ENCODE data around the gene PDE9A. TPM values are rescaled to one million over a fixed set of nuclear protein-coding genes. Genes with fewer than 3 reads are reported as not detected.

PDE9A gene
- total and polyA plus RNA-seq, 4 experiments from 2014 or later: 2.2 to 9.2 (median 5.3) TPM

GRCh38 chr21:42688226-42688840 lies 34.9 kb downstream of the PDE9A start:
- H3K27ac ChIP-seq (ENCODE audit: low read depth, low read length): no peak overlapping the region
- H3K4me1 ChIP-seq (ENCODE audit: insufficient read depth, low read length): peaks cover 21% of the 10 kb centered on the region
- Mint-ChIP-seq H3K27me3 (no peaks in the 10 kb centered on the region), H3K4me1 (peaks cover 11 to 26% (median 17%) of the 10 kb centered on the region in 4 donors), H3K9me3 (no peaks in the 10 kb centered on the region), H3K36me3 (peaks cover 0 to 3% of the 10 kb centered on the region in 2 donors), H3K27ac (peak overlapping the region in 1 of 7 donors; percentile 78), H3K4me3 (no peak overlapping the region)
- POLR2A ChIA-PET (ENCODE audit: partially characterized antibody): no interaction called here
- intact Hi-C loops (cut with micrococcal nuclease): loop anchor here (10.0 kb wide), 1 partner anchor 126 kb away; no protein-coding TSS in a partner anchor
- H3K4me3 ChIP-seq (ENCODE audit: low read length in 2 of 2): no peak overlapping the region
- H3K27me3 ChIP-seq (ENCODE audit: insufficient read depth, low read length): no peaks in the 10 kb centered on the region
- no peaks in the 10 kb centered on the region for H3K36me3 ChIP-seq (ENCODE audit: insufficient read depth, low read length)
- CTCF ChIA-PET (ENCODE audit: partially characterized antibody): no interaction called here
- no peak for DNase-seq
- no peaks in the 10 kb centered on the region for H3K9me3 ChIP-seq (ENCODE audit: control insufficient read depth in 1 of 2, low read length in 2 of 2)

GRCh38 chr21:42688841-42689371 lies 35.5 kb downstream of the PDE9A start:
- H3K36me3 Mint-ChIP-seq: peaks cover 0 to 3% of the 10 kb centered on the region in 2 donors
- H3K27me3 Mint-ChIP-seq: no peaks in the 10 kb centered on the region
- no peaks in the 10 kb centered on the region for H3K9me3 ChIP-seq (ENCODE audit: control insufficient read depth in 1 of 2, low read length in 2 of 2)
- no peaks in the 10 kb centered on the region for H3K36me3 ChIP-seq (ENCODE audit: insufficient read depth, low read length)
- intact Hi-C loops (cut with micrococcal nuclease): loop anchor here (10.0 kb wide), 1 partner anchor 126 kb away; no protein-coding TSS in a partner anchor
- peaks cover 8 to 20% (median 11%) of the 10 kb centered on the region in 4 donors for H3K4me1 Mint-ChIP-seq
- no peak overlapping the region for H3K27ac ChIP-seq (ENCODE audit: low read depth, low read length)
- H3K9me3 Mint-ChIP-seq: no peaks in the 10 kb centered on the region
- H3K4me3 ChIP-seq (ENCODE audit: low read length in 2 of 2): no peak overlapping the region
- H3K4me3 Mint-ChIP-seq: no peak overlapping the region
- CTCF ChIA-PET (ENCODE audit: partially characterized antibody): no interaction called here
- no peak overlapping the region for H3K27ac Mint-ChIP-seq
- no peak for DNase-seq
- peaks cover 16% of the 10 kb centered on the region for H3K4me1 ChIP-seq (ENCODE audit: insufficient read depth, low read length)
- POLR2A ChIA-PET (ENCODE audit: partially characterized antibody): no interaction called here
- H3K27me3 ChIP-seq (ENCODE audit: insufficient read depth, low read length): no peaks in the 10 kb centered on the region

GRCh38 chr21:42690586-42690985 lies 37.2 kb downstream of the PDE9A start:
- no peak overlapping the region for H3K27ac Mint-ChIP-seq
- H3K27ac ChIP-seq (ENCODE audit: low read depth, low read length): no peak overlapping the region
- H3K27me3 ChIP-seq (ENCODE audit: insufficient read depth, low read length): no peaks in the 10 kb centered on the region
- intact Hi-C loops (cut with micrococcal nuclease): no loop called here
- no peaks in the 10 kb centered on the region for H3K4me1 ChIP-seq (ENCODE audit: insufficient read depth, low read length)
- peaks cover 0 to 5% (median under 1%) of the 10 kb centered on the region in 4 donors for H3K4me1 Mint-ChIP-seq
- no peak for DNase-seq
- CTCF ChIA-PET (ENCODE audit: partially characterized antibody): no interaction called here
- H3K9me3 Mint-ChIP-seq: no peaks in the 10 kb centered on the region
- H3K4me3 ChIP-seq (ENCODE audit: low read length in 2 of 2): no peak overlapping the region
- no peaks in the 10 kb centered on the region for H3K27me3 Mint-ChIP-seq
- H3K36me3 Mint-ChIP-seq: peaks cover 0 to 3% of the 10 kb centered on the region in 2 donors
- no peaks in the 10 kb centered on the region for H3K9me3 ChIP-seq (ENCODE audit: control insufficient read depth in 1 of 2, low read length in 2 of 2)
- no peak overlapping the region for H3K4me3 Mint-ChIP-seq
- POLR2A ChIA-PET (ENCODE audit: partially characterized antibody): no interaction called here
- H3K36me3 ChIP-seq (ENCODE audit: insufficient read depth, low read length): no peaks in the 10 kb centered on the region

GRCh38 chr21:42691901-42692559 lies 38.6 kb downstream of the PDE9A start:
- H3K36me3 Mint-ChIP-seq: peaks cover 0 to 3% of the 10 kb centered on the region in 2 donors
- no peaks in the 10 kb centered on the region for H3K27me3 Mint-ChIP-seq
- H3K9me3 Mint-ChIP-seq: no peaks in the 10 kb centered on the region
- no peak for DNase-seq
- no peaks in the 10 kb centered on the region for H3K4me1 Mint-ChIP-seq
- Histone ChIP-seq H3K27me3 (ENCODE audit: insufficient read depth, low read length) (no peaks in the 10 kb centered on the region), H3K4me1 (ENCODE audit: insufficient read depth, low read length) (no peaks in the 10 kb centered on the region), H3K4me3 (ENCODE audit: low read length in 2 of 2) (no peak overlapping the region), H3K36me3 (ENCODE audit: insufficient read depth, low read length) (no peaks in the 10 kb centered on the region), H3K9me3 (ENCODE audit: control insufficient read depth in 1 of 2, low read length in 2 of 2) (no peaks in the 10 kb centered on the region), H3K27ac (ENCODE audit: low read depth, low read length) (no peak overlapping the region)
- no peak overlapping the region for H3K27ac Mint-ChIP-seq
- ChIA-PET POLR2A (ENCODE audit: partially characterized antibody) (no interaction called here), CTCF (ENCODE audit: partially characterized antibody) (no interaction called here)
- H3K4me3 Mint-ChIP-seq: no peak overlapping the region
- intact Hi-C loops (cut with micrococcal nuclease): no loop called here

- Mint-ChIP-seq H3K9me3 (no peaks in the 10 kb centered on the region), H3K4me3 (no peak overlapping the region), H3K27ac (no peak overlapping the region), H3K4me1 (no peaks in the 10 kb centered on the region), H3K36me3 (peaks cover 0 to 3% of the 10 kb centered on the region in 2 donors), H3K27me3 (no peaks in the 10 kb centered on the region)
- Histone ChIP-seq H3K4me1 (ENCODE audit: insufficient read depth, low read length) (no peaks in the 10 kb centered on the region), H3K36me3 (ENCODE audit: insufficient read depth, low read length) (no peaks in the 10 kb centered on the region), H3K27ac (ENCODE audit: low read depth, low read length) (no peak overlapping the region), H3K9me3 (ENCODE audit: control insufficient read depth in 1 of 2, low read length in 2 of 2) (no peaks in the 10 kb centered on the region), H3K4me3 (ENCODE audit: low read length in 2 of 2) (no peak overlapping the region), H3K27me3 (ENCODE audit: insufficient read depth, low read length) (no peaks in the 10 kb centered on the region)
- ChIA-PET CTCF (ENCODE audit: partially characterized antibody) (no interaction called here), POLR2A (ENCODE audit: partially characterized antibody) (no interaction called here)
- intact Hi-C loops (cut with micrococcal nuclease): no loop called here
- no peak for DNase-seq
Observed at GRCh38 chr21:42692688-42693087, 39.3 kb downstream of the PDE9A start.

GRCh38 chr21:42694751-42695696 lies 41.6 kb downstream of the PDE9A start:
- no peak for DNase-seq
- H3K9me3 ChIP-seq (ENCODE audit: control insufficient read depth in 1 of 2, low read length in 2 of 2): no peaks in the 10 kb centered on the region
- no peaks in the 10 kb centered on the region for H3K27me3 ChIP-seq (ENCODE audit: insufficient read depth, low read length)
- no peaks in the 10 kb centered on the region for H3K36me3 ChIP-seq (ENCODE audit: insufficient read depth, low read length)
- no peak overlapping the region for H3K4me3 ChIP-seq (ENCODE audit: low read length in 2 of 2)
- H3K27ac ChIP-seq (ENCODE audit: low read depth, low read length): no peak overlapping the region
- intact Hi-C loops (cut with micrococcal nuclease): no loop called here
- H3K36me3 Mint-ChIP-seq: no peaks in the 10 kb centered on the region
- no peaks in the 10 kb centered on the region for H3K4me1 ChIP-seq (ENCODE audit: insufficient read depth, low read length)
- no peak overlapping the region for H3K4me3 Mint-ChIP-seq
- H3K27ac Mint-ChIP-seq: peak overlapping the region in 2 of 7 donors; percentile 60 to 88
- ChIA-PET CTCF (ENCODE audit: partially characterized antibody) (interaction anchor here (1.0 to 1.1 kb wide), 2 partner anchors 10 kb away, joined by 3 read pairs; no protein-coding TSS in a partner anchor), POLR2A (ENCODE audit: partially characterized antibody) (no interaction called here)
- H3K27me3 Mint-ChIP-seq: peaks cover 0 to 2% of the 10 kb centered on the region in 2 donors
- no peaks in the 10 kb centered on the region for H3K4me1 Mint-ChIP-seq
- no peaks in the 10 kb centered on the region for H3K9me3 Mint-ChIP-seq
